GM20000 (cell line): ENCODE measurements around the gene LPP.

ENCODE experiments used
- DNase-seq: peaks from one replicate; pipeline ENCODE4 v3.0.0; 2012; ENCODE audit warnings: low spot score
- CTCF ChIP-seq: IDR thresholded peaks from 2 replicates; pipeline ENCODE4 v1.5.1; 2012; ENCODE audit warnings: mild to moderate bottlenecking, control low read depth; ENCODE audit errors: extremely low read depth, missing control alignments

Gene LPP

GRCh38 chr3:188516515-188516914 is 362.6 kb downstream of the LPP start:
- TF ChIP-seq CTCF, result no peak
- DNase-seq, result no peak

GRCh38 chr3:188518416-188518815 is 364.5 kb downstream of the LPP start:
- DNase-seq, result no peak
- no peak for TF ChIP-seq CTCF

GRCh38 chr3:188518835-188519452 is 365.0 kb downstream of the LPP start:
- DNase-seq, result no peak
- no peak for TF ChIP-seq CTCF

GRCh38 chr3:188520466-188520865 is 366.5 kb downstream of the LPP start:
- no peak for TF ChIP-seq CTCF
- no peak for DNase-seq

- TF ChIP-seq CTCF, result no peak
- DNase-seq, result no peak
Observed at GRCh38 chr3:188522115-188522514, 368.2 kb downstream of the LPP start.

GRCh38 chr3:188523291-188523690 is 369.3 kb downstream of the LPP start:
- TF ChIP-seq CTCF, result no peak
- no peak for DNase-seq

GRCh38 chr3:188524052-188524451 is 370.1 kb downstream of the LPP start:
- TF ChIP-seq CTCF, result no peak
- no peak for DNase-seq
